ENCODE data around the gene ANKRD45. TPM values are rescaled to one million over a fixed set of nuclear protein-coding genes. Genes with fewer than 3 reads are reported as not detected.

The ANKRD45 gene
- total RNA-seq, 1 experiment from 2014 or later, result 0.44 TPM

GRCh38 chr1:173603056-173603591, 66.5 kb downstream of the ANKRD45 start, which contains the start of gene SLC9C2:
Gene SLC9C2 (minus strand): TSS chr1:173603072. CDS start chr1:173601776, 1,296 bp downstream.
- ATAC-seq (no peak), DNase-seq (ENCODE audit: low read depth, low spot score) (no peak)
- Histone ChIP-seq H3K79me2 (ENCODE audit: insufficient read depth, low read length) (no peaks in the 10 kb centered on the region), H3K27me3 (ENCODE audit: insufficient read depth, low read length) (no peaks in the 10 kb centered on the region), H2AFZ (ENCODE audit: low read depth, low read length, poor library complexity, severe bottlenecking) (no peak within 1 kb of the TSS), H3K9me3 (ENCODE audit: control insufficient read depth in 1 of 2, insufficient read depth in 1 of 2, low read depth in 1 of 2, low read length in 2 of 2) (no peaks in the 10 kb centered on the region), H3K4me2 (ENCODE audit: low read length) (no peak within 1 kb of the TSS), H3K27ac (ENCODE audit: low read depth, low read length) (no peak within 1 kb of the TSS), H3K9me2 (ENCODE audit: insufficient read depth) (no peaks in the 10 kb centered on the region), H4K20me1 (ENCODE audit: insufficient read depth) (no peaks in the 10 kb centered on the region), H3K4me1 (ENCODE audit: control insufficient read depth in 1 of 2, insufficient read depth in 2 of 2, low read length in 2 of 2) (no peaks in the 10 kb centered on the region), H3K9ac (ENCODE audit: low read length) (no peak within 1 kb of the TSS), H3K4me3 (replicated peaks in 1 of 2; ENCODE audit: low read depth in 1 of 2, low read length in 2 of 2) (no peak within 1 kb of the TSS), H3K36me3 (ENCODE audit: control insufficient read depth in 1 of 2, insufficient read depth in 2 of 2, low read length in 2 of 2) (no peaks in the 10 kb centered on the region)
- ChIA-PET RAD21 (ENCODE audit: low non-redundant PET in 1 of 2, low total read pairs in 2 of 2, uncharacterized antibody in 2 of 2, unreplicated experiment in 2 of 2) (no interaction called here), CTCF (no interaction called here), POLR2A (no interaction called here)
- intact Hi-C loops (cut with micrococcal nuclease), result no loop called here
- BruUV-seq (replicated peaks), result no TSS peak
- no peak for TF ChIP-seq YY1 (IDR thresholded peaks at IDR 0.05; ENCODE audit: extremely low read depth, insufficient replicate concordance, low read depth, low read length)
- no peak for TF ChIP-seq ELF1 (IDR thresholded peaks at IDR 0.05; ENCODE audit: borderline replicate concordance, low read depth)
- no peak for TF ChIP-seq POLR2A (IDR thresholded peaks at IDR 0.05; ENCODE audit: borderline replicate concordance, extremely low read depth, insufficient read depth, insufficient read length)
- TF ChIP-seq RAD21 (IDR thresholded peaks at IDR 0.05; ENCODE audit: low read depth), result no peak
- no peak for TF ChIP-seq POLR2AphosphoS5 (IDR thresholded peaks at IDR 0.05; ENCODE audit: low read depth, low read length)
- no peak for TF ChIP-seq REST (IDR thresholded peaks at IDR 0.05; ENCODE audit: low read depth)
- TF ChIP-seq SIN3A (IDR thresholded peaks at IDR 0.05; ENCODE audit: low read depth), result no peak
- TF ChIP-seq EGR1 (IDR thresholded peaks at IDR 0.05; ENCODE audit: low read depth), result no peak
- no peak for TF ChIP-seq EZH2 (IDR thresholded peaks at IDR 0.05)
- TF ChIP-seq ZNF274 (IDR thresholded peaks at IDR 0.05; ENCODE audit: low read depth, low read length), result no peak
- TF ChIP-seq CEBPB (IDR thresholded peaks at IDR 0.05; ENCODE audit: low read depth), result no peak
- no peak for TF ChIP-seq CTCF (IDR thresholded peaks at IDR 0.05 in 2 of 3, conservative IDR thresholded peaks at IDR 0.05 in 1 of 3; ENCODE audit: borderline replicate concordance in 1 of 3, insufficient read depth in 1 of 3, low read depth in 2 of 3, low read length in 2 of 3)
- TF ChIP-seq SRF (IDR thresholded peaks at IDR 0.05; ENCODE audit: low read depth), result no peak
- TF ChIP-seq MAX (IDR thresholded peaks at IDR 0.05), result no peak
- no peak for TF ChIP-seq CBX3 (IDR thresholded peaks at IDR 0.05; ENCODE audit: low read depth)

Data from HCT116 (cell line).